ENCODE results near the gene NSDHL. TPM values are rescaled to one million over a fixed set of nuclear protein-coding genes. Genes with fewer than 3 reads are reported as not detected.
A peak's percentile ranks its signal among the peaks of the same experiment; 100 is the strongest.

NSDHL gene
- total RNA-seq, 2 donors from 2014 or later = 11.6 to 13.8 TPM

DNA sequence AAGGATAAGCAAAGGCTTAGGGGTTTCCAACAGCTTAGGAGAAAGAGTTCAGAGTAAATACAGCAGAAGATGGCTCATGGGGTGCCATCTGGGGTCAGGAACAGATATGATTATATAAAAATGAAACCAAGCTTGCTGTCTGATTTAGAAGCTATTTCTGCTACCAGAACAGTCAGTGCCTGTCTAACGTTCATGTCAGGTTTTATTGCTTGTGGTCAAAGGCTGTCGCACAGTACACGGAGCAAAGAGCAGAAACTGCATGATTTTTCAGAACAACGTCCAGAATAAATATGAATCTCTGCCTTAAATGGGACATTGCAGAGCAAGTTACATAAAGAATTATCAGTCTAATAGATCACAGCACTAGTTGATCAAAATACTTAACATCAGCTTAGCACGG is 17.7 kb upstream of the NSDHL start:
- Histone ChIP-seq H3K4me1 (replicated peaks) (no peaks in the 10 kb centered on the region), H3K27ac (no peak overlapping the region), H3K9me3 (no peaks in the 10 kb centered on the region), H3K4me3 (no peak overlapping the region), H3K27me3 (replicated peaks; ENCODE audit: insufficient read depth) (no peaks in the 10 kb centered on the region), H3K36me3 (no peaks in the 10 kb centered on the region)
- TF ChIP-seq POLR2A (IDR thresholded peaks at IDR 0.05) (no peak), POLR2AphosphoS5 (IDR thresholded peaks at IDR 0.05) (no peak), CTCF (IDR thresholded peaks at IDR 0.05) (no peak)
- DNase-seq (ENCODE audit: low spot score) = no peak
- intact Hi-C loops (cut with DNase I) = loop anchor here (10.0 kb wide), 1 partner anchor 1068 kb away; no protein-coding TSS in a partner anchor
- 3% methylated on average over 5 of the region's 5 CpGs for WGBS

GRCh38 chrX:152814048-152814447 is 16.8 kb upstream of the NSDHL start:
- no peaks in the 10 kb centered on the region for H3K9me3 ChIP-seq
- DNase-seq (ENCODE audit: low spot score) = no peak
- H3K4me1 ChIP-seq (replicated peaks) = no peaks in the 10 kb centered on the region
- TF ChIP-seq CTCF (IDR thresholded peaks at IDR 0.05) (no peak), POLR2A (IDR thresholded peaks at IDR 0.05) (no peak), POLR2AphosphoS5 (IDR thresholded peaks at IDR 0.05) (no peak)
- no peaks in the 10 kb centered on the region for H3K36me3 ChIP-seq
- no peak overlapping the region for H3K27ac ChIP-seq
- intact Hi-C loops (cut with DNase I) = loop anchor here (10.0 kb wide), 1 partner anchor 1069 kb away; no protein-coding TSS in a partner anchor
- H3K4me3 ChIP-seq = no peak overlapping the region
- 90% methylated on average over 5 of the region's 5 CpGs for WGBS
- H3K27me3 ChIP-seq (replicated peaks; ENCODE audit: insufficient read depth) = no peaks in the 10 kb centered on the region

- Histone ChIP-seq H3K27me3 (replicated peaks; ENCODE audit: insufficient read depth) (no peaks in the 10 kb centered on the region), H3K36me3 (no peaks in the 10 kb centered on the region), H3K4me3 (no peak overlapping the region), H3K4me1 (replicated peaks) (no peaks in the 10 kb centered on the region), H3K27ac (no peak overlapping the region), H3K9me3 (no peaks in the 10 kb centered on the region)
- TF ChIP-seq CTCF (IDR thresholded peaks at IDR 0.05) = peak in 1 of 4 experiments; percentile 21
- no peak for TF ChIP-seq POLR2A (IDR thresholded peaks at IDR 0.05)
- no peak for TF ChIP-seq POLR2AphosphoS5 (IDR thresholded peaks at IDR 0.05)
- DNase-seq (ENCODE audit: low spot score) = no peak
- WGBS = 41% methylated on average over 6 of the region's 6 CpGs
- intact Hi-C loops (cut with DNase I) = loop anchor here (10.0 kb wide), 1 partner anchor 1072 kb away; no protein-coding TSS in a partner anchor
Observed at GRCh38 chrX:152817078-152817764, 13.6 kb upstream of the NSDHL start.

DNA sequence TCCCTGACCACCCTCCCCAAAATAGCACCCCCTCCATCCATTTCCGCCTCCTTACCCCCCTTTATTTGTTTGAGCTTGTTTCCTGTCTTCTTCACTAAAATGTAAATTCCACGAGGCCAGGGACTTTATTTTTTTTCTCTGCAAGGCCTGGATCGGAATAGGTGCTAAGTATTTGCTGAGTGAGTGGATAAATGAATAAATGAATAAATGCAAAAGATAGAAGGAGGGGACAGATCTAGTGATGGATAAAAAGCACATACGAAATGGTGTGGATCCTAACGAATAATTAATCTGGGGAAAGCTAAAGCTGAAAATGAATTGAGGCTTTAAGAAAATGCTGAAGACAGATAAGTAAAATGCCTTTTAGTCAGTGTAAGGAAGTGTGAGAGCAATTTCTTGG is 12.5 kb upstream of the NSDHL start:
- intact Hi-C loops (cut with DNase I) = loop anchor here (10.0 kb wide), 1 partner anchor 1074 kb away; no protein-coding TSS in a partner anchor
- TF ChIP-seq POLR2AphosphoS5 (IDR thresholded peaks at IDR 0.05) = no peak
- no peak for TF ChIP-seq POLR2A (IDR thresholded peaks at IDR 0.05)
- no peak for TF ChIP-seq CTCF (IDR thresholded peaks at IDR 0.05)
- 80% methylated on average over 5 of the region's 5 CpGs for WGBS

GRCh38 chrX:152819266-152819665 is 11.6 kb upstream of the NSDHL start:
- H3K4me3 ChIP-seq = no peak overlapping the region
- DNase-seq (ENCODE audit: low spot score) = no peak
- no peak overlapping the region for H3K27ac ChIP-seq
- no peaks in the 10 kb centered on the region for H3K9me3 ChIP-seq
- H3K36me3 ChIP-seq = no peaks in the 10 kb centered on the region
- 77% methylated on average over 2 of the region's 2 CpGs for WGBS
- no peaks in the 10 kb centered on the region for H3K27me3 ChIP-seq (replicated peaks; ENCODE audit: insufficient read depth)
- H3K4me1 ChIP-seq (replicated peaks) = no peaks in the 10 kb centered on the region
- intact Hi-C loops (cut with DNase I) = loop anchor here (10.0 kb wide), 1 partner anchor 1074 kb away; no protein-coding TSS in a partner anchor
- TF ChIP-seq POLR2AphosphoS5 (IDR thresholded peaks at IDR 0.05) (no peak), CTCF (IDR thresholded peaks at IDR 0.05) (no peak), POLR2A (IDR thresholded peaks at IDR 0.05) (no peak)

More for the DNA sequence above, 12.5 kb upstream of the NSDHL start:
- Histone ChIP-seq H3K27ac (no peak overlapping the region), H3K4me3 (no peak overlapping the region), H3K36me3 (no peaks in the 10 kb centered on the region), H3K9me3 (no peaks in the 10 kb centered on the region), H3K4me1 (replicated peaks) (no peaks in the 10 kb centered on the region), H3K27me3 (replicated peaks; ENCODE audit: insufficient read depth) (no peaks in the 10 kb centered on the region)
- no peak for DNase-seq (ENCODE audit: low spot score)

All from prostate gland (tissue), 2 donors.